HG02870 (cell line): ENCODE measurements around the gene KDM3A.

Source experiments
- ATAC-seq: cut with Tn5 transposase; IDR thresholded peaks from one replicate; pipeline ENCODE4 v1.9.1; 2021; ENCODE audit warnings: mild to moderate bottlenecking, moderate library complexity; ENCODE audit not compliant: unreplicated experiment

Gene KDM3A

GRCh38 chr2:86512034-86512433 is 70.9 kb downstream of the KDM3A start:
- ATAC-seq, result no peak

- no peak for ATAC-seq
Measured at GRCh38 chr2:86512892-86513291, 71.7 kb downstream of the KDM3A start.

- no peak for ATAC-seq
Measured at GRCh38 chr2:86513948-86514660, 72.9 kb downstream of the KDM3A start.

- ATAC-seq, result no peak
Measured at GRCh38 chr2:86518481-86518880, 77.3 kb downstream of the KDM3A start.

GRCh38 chr2:86519349-86519748 is 78.2 kb downstream of the KDM3A start:
- ATAC-seq, result no peak

GRCh38 chr2:86520153-86520552 is 79.0 kb downstream of the KDM3A start:
- ATAC-seq, result no peak

- no peak for ATAC-seq
Measured at GRCh38 chr2:86521922-86522321, 80.8 kb downstream of the KDM3A start.

- ATAC-seq, result no peak
Measured at GRCh38 chr2:86522711-86523110, 81.5 kb downstream of the KDM3A start.

GRCh38 chr2:86523491-86523890 is 82.3 kb downstream of the KDM3A start:
- no peak for ATAC-seq

- no peak for ATAC-seq
Measured at GRCh38 chr2:86525421-86526340, 84.5 kb downstream of the KDM3A start.

GRCh38 chr2:86533589-86533988 is 92.4 kb downstream of the KDM3A start:
- ATAC-seq, result no peak

GRCh38 chr2:86541334-86541733 is 100.2 kb downstream of the KDM3A start:
- ATAC-seq, result no peak
